Stimulated activated effector memory CD8-positive, alpha-beta T cell treated with anti-CD3 and anti-CD28 coated beads, Interleukin-12 subunit alpha, Interleukin-12 subunit beta, amount 100 ng/mL, for 72 hours (primary cell): ENCODE measurements around the gene SEPTIN12.
"Not testable (repeated sequence)": the region's sequence is repeated elsewhere in the genome, so short reads cannot be mapped to it uniquely, and the experiment has no call there.

ENCODE experiments used
- ATAC-seq: fragments of 150-1000 bp; cut with Tn5 transposase; 2 replicates; pipeline ENCODE4 v1.10.0; 2021
- DNase-seq, 2 donors: peaks; one replicate each; pipeline ENCODE4 v3.0.0; 2021 to 2022; ENCODE audit warnings: low spot score in 2 of 2
- H3K27ac Mint-ChIP-seq: one replicate; pipeline ENCODE4 v1.8.0; 2022; ENCODE audit warnings: mild to moderate bottlenecking, mixed read lengths
- H3K36me3 Mint-ChIP-seq: one replicate; pipeline ENCODE4 v1.8.0; 2022; ENCODE audit warnings: mild to moderate bottlenecking, mixed read lengths
- H3K4me1 Mint-ChIP-seq: one replicate; pipeline ENCODE4 v1.8.0; 2022; ENCODE audit warnings: mixed read lengths
- H3K4me3 Mint-ChIP-seq: one replicate; pipeline ENCODE4 v1.8.0; 2022; ENCODE audit warnings: mild to moderate bottlenecking, mixed read lengths
- H3K9me3 Mint-ChIP-seq: one replicate; pipeline ENCODE4 v1.8.0; 2022; ENCODE audit warnings: mixed read lengths

The SEPTIN12 gene

DNA sequence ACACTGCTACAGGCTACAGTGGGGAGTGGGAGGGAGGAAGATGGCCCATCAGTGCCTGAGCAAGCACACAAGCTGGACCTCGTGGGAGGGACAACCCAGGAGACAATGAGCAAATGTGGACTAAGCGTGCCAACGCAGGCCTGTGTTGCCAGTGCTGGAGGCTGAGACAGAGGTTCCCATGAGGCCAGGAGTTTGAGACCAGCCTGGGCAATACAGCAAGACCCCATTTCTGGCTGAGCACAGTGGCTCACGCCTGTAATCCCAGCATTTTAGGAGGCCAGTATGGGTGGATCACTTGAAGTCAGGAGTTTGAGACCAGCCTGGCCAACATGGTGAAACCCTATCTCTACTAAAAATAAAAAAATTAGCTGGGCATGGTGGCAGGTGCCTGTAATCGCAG is 49.8 kb downstream of the SEPTIN12 start:
- ATAC-seq, DNase-seq, H3K9me3 Mint-ChIP-seq, H3K27ac Mint-ChIP-seq, H3K4me3 Mint-ChIP-seq: not testable (repeated sequence)
- peaks cover 11% of the 10 kb centered on the region for H3K36me3 Mint-ChIP-seq
- peaks cover 22% of the 10 kb centered on the region for H3K4me1 Mint-ChIP-seq

DNA sequence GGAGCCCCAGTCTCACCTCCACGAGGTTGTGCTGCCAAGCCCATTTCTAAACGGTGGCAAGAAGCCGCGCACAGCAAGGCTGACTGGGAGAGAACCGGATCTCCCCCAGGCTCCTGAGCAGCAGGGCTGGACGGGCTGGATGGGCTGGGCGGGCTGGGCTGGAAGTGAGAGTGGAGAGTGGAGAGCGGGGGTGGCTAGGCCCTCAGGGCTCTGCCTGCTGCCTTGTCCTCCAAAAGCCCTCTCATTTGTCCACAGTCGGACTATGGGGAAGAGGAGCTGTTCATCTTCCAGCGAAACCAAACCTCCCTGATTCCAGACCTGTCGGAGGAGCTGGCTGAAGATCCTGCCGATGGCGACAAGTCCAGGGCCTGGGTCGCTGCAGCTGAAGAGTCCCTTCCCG is 50.6 kb downstream of the SEPTIN12 start:
- Mint-ChIP-seq H3K27ac (no peak overlapping the region), H3K4me1 (peaks cover 24% of the 10 kb centered on the region), H3K36me3 (peaks cover 11% of the 10 kb centered on the region), H3K9me3 (no peaks in the 10 kb centered on the region), H3K4me3 (no peak overlapping the region)
- ATAC-seq (no peak), DNase-seq (no peak)

GRCh38 chr16:4736546-4736945 is 51.6 kb downstream of the SEPTIN12 start:
- Mint-ChIP-seq H3K4me1 (peaks cover 26% of the 10 kb centered on the region), H3K36me3 (peaks cover 11% of the 10 kb centered on the region), H3K27ac (no peak overlapping the region), H3K4me3 (no peak overlapping the region), H3K9me3 (no peaks in the 10 kb centered on the region)
- no peak for ATAC-seq
- DNase-seq = no peak

- Mint-ChIP-seq H3K4me3 (peak overlapping the region; percentile 90), H3K36me3 (peaks cover 20% of the 10 kb centered on the region), H3K27ac (peak overlapping the region; percentile 90), H3K4me1 (peaks cover 26% of the 10 kb centered on the region), H3K9me3 (no peaks in the 10 kb centered on the region)
- ATAC-seq = peak; percentile 87
- DNase-seq = peak; percentile 84 to 95
Observed at GRCh38 chr16:4734730-4735535, 53.2 kb downstream of the SEPTIN12 start.

DNA sequence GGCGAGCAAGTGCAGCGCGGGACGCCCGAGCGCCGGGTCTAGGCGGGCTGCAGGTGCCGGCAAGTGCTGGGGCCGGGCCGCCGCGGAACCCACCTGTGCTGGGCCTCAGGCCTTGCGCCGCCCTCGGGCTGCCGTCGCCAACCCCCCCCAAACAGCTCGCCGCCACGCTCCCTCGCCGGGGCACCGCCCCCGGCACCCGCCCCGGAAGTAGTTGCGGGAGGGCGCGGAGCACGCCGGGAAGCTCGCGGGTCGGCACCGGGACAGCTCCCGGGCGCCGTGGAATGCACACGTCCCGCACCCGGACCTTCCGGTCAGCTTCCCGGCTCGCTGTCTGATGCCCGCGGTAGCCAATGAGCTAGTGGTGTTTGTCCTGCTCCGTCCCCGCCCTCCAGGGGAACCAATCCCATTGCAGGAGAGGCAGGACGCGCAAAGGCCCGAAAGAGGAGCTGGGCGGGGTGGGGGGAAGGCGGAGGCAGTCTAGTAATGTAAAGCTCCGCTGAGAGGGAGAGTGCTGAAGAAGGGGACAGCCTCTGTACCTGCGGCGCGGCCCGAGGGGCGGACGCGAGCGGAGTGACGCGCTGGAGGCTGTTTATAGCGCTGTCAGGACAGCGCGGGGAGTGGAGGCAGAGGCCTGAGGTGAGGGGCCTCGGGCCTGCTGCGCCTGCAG is 53.9 kb downstream of the SEPTIN12 start, which contains the start of the genes ANKS3 and DNAAF8:
Gene ANKS3, minus strand, starts transcription at position 209 of the 667 bp plus-strand sequence. CDS start 4,122 bp downstream, outside the sequence.
Gene DNAAF8, plus strand, starts transcription at position 475 of the 667 bp plus-strand sequence. CDS start 1,978 bp downstream, outside the sequence.
- Mint-ChIP-seq H3K27ac (peak within 1 kb of the TSS; percentile 90), H3K9me3 (no peaks in the 10 kb centered on the region), H3K4me3 (peak within 1 kb of the TSS; percentile 90), H3K4me1 (peaks cover 26% of the 10 kb centered on the region), H3K36me3 (peaks cover 20% of the 10 kb centered on the region)
- DNase-seq (peak; percentile 73 to 89), ATAC-seq (peak; percentile 88)

GRCh38 chr16:4733747-4734062 is 54.4 kb downstream of the SEPTIN12 start:
- Mint-ChIP-seq H3K9me3 (no peaks in the 10 kb centered on the region), H3K36me3 (peaks cover 23% of the 10 kb centered on the region), H3K4me3 (peak overlapping the region; percentile 90), H3K27ac (no peak overlapping the region), H3K4me1 (peaks cover 26% of the 10 kb centered on the region)
- DNase-seq (no peak), ATAC-seq (peak; percentile 17)

GRCh38 chr16:4733211-4733742 is 54.9 kb downstream of the SEPTIN12 start:
- Mint-ChIP-seq H3K4me3 (peak overlapping the region; percentile 90), H3K36me3 (peaks cover 26% of the 10 kb centered on the region), H3K9me3 (no peaks in the 10 kb centered on the region), H3K4me1 (peaks cover 26% of the 10 kb centered on the region), H3K27ac (no peak overlapping the region)
- ATAC-seq (no peak), DNase-seq (no peak)

DNA sequence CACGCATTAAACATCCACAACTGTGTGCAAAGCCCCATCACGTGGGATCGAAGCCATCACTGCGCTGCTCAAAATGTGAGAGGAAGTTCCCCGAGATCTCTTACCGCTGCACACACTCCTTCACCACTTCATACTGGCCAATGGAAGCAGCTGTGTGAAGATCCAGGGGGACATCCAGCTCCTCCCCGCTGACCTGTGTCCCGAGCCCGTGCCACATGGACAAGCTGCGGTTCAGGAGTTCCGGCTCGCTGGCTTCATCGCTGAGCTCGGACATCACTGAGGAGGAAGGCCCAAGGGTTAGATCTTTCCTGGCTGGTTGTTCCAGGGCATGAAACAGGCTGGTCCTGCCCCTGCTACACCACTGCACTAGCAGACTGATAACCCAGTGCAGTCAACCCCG is 58.3 kb downstream of the SEPTIN12 start:
- no peak for ATAC-seq
- DNase-seq = no peak
- Mint-ChIP-seq H3K27ac (no peak overlapping the region), H3K36me3 (peaks cover 30% of the 10 kb centered on the region), H3K4me3 (no peak overlapping the region), H3K4me1 (peaks cover 19% of the 10 kb centered on the region), H3K9me3 (no peaks in the 10 kb centered on the region)

- Mint-ChIP-seq H3K27ac (peak overlapping the region; percentile 76), H3K4me3 (no peak overlapping the region), H3K36me3 (peaks cover 28% of the 10 kb centered on the region), H3K9me3 (no peaks in the 10 kb centered on the region), H3K4me1 (peaks cover 12% of the 10 kb centered on the region)
- no peak for DNase-seq
- ATAC-seq = no peak
Observed at GRCh38 chr16:4728676-4729075, 59.5 kb downstream of the SEPTIN12 start.
